GM19238 (cell line): Measurements from ENCODE around the gene IGFBPL1.
A peak's percentile ranks its signal among the peaks of the same experiment; 100 is the strongest.
"Not testable (repeated sequence)": the region's sequence is repeated elsewhere in the genome, so short reads cannot be mapped to it uniquely, and the experiment has no call there.

Experiments used
- DNase-seq: peaks from one replicate; pipeline ENCODE4 v3.0.0; 2011; ENCODE audit warnings: low spot score; ENCODE audit not compliant: insufficient read length

Gene IGFBPL1

GRCh38 chr9:38399191-38399590, 25.1 kb downstream of the IGFBPL1 start:
- DNase-seq: not testable (repeated sequence)

DNA sequence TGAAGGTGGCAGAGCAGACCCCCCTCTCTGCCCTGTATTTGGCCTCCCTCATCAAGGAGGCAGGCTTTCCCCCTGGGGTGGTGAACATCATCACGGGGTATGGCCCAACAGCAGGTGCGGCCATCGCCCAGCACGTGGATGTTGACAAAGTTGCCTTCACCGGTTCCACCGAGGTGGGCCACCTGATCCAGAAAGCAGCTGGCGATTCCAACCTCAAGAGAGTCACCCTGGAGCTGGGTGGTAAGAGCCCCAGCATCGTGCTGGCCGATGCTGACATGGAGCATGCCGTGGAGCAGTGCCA, 27.9 kb downstream of the IGFBPL1 start:
- DNase-seq: no peak

DNA sequence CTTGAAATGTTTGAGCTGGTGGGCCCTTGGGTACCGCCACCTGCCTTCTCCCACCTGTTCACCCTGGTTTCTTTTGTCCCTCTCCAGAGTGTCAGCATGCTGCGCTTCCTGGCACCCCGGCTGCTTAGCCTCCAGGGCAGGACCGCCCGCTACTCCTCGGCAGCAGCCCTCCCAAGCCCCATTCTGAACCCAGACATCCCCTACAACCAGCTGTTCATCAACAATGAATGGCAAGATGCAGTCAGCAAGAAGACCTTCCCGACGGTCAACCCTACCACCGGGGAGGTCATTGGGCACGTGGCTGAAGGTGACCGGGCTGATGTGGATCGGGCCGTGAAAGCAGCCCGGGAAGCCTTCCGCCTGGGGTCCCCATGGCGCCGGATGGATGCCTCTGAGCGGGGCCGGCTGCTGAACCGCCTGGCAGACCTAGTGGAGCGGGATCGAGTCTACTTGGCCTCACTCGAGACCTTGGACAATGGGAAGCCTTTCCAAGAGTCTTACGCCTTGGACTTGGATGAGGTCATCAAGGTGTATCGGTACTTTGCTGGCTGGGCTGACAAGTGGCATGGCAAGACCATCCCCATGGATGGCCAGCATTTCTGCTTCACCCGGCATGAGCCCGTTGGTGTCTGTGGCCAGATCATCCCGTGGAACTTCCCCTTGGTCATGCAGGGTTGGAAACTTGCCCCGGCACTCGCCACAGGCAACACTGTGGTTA, 28.4 kb downstream of the IGFBPL1 start:
- DNase-seq: no peak

DNA sequence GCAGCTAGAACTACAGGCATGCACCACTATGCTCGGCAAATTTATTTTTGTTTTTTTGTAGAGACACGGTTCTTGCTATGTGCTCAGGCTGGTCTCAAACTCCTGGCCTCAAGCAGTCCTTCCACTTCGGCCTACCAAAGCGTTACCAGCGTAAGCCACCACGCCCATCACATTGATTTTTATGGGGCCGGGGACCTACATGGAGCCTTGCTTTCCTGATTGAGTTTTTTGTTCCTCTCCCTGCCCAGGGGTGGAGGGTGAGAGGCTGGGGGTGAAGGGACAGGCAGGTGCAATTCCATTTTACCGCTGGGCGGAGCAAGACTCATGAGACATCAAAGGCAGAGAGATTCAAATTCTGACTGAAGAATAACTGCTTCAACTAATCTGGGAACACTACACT, 29.8 kb downstream of the IGFBPL1 start:
- DNase-seq: no peak

- DNase-seq: peak; percentile 13
Measured at GRCh38 chr9:38393128-38393796, 31.0 kb downstream of the IGFBPL1 start.

GRCh38 chr9:38392235-38393127, 31.8 kb downstream of the IGFBPL1 start, which contains the start of gene ALDH1B1:
TSS of gene ALDH1B1 (plus strand) at chr9:38392702. CDS start at chr9:38395749, 3,047 bp downstream.
- peak; percentile 96 for DNase-seq

- DNase-seq: no peak
Measured at GRCh38 chr9:38391278-38392118, 32.8 kb downstream of the IGFBPL1 start.

GRCh38 chr9:38390851-38391250, 33.4 kb downstream of the IGFBPL1 start:
- DNase-seq: no peak

GRCh38 chr9:38390442-38390841, 33.8 kb downstream of the IGFBPL1 start:
- DNase-seq: no peak

DNA sequence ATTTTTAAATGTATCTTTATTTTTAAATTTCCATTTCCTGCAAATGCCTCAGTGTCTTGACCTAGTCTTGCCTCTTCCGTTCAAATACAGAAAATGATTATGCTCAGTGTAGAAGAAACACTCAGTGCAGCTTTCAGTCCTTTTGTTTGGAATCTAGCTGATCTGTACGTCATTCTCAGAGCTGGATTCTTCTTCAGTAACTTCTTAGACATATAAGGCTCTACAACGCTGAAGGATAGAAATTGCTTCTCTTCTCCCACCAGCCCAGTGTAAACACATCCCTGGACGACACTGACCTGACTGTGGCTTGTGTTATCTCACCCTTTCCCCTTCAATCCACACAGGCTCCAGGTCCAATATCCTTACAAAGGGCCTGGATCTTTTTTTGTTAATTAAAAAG, 34.9 kb downstream of the IGFBPL1 start:
- DNase-seq: no peak

GRCh38 chr9:38388283-38389223, 35.7 kb downstream of the IGFBPL1 start:
- no peak for DNase-seq

GRCh38 chr9:38387751-38388150, 36.5 kb downstream of the IGFBPL1 start:
- DNase-seq: no peak

- DNase-seq: no peak
Measured at GRCh38 chr9:38387066-38387465, 37.2 kb downstream of the IGFBPL1 start.

DNA sequence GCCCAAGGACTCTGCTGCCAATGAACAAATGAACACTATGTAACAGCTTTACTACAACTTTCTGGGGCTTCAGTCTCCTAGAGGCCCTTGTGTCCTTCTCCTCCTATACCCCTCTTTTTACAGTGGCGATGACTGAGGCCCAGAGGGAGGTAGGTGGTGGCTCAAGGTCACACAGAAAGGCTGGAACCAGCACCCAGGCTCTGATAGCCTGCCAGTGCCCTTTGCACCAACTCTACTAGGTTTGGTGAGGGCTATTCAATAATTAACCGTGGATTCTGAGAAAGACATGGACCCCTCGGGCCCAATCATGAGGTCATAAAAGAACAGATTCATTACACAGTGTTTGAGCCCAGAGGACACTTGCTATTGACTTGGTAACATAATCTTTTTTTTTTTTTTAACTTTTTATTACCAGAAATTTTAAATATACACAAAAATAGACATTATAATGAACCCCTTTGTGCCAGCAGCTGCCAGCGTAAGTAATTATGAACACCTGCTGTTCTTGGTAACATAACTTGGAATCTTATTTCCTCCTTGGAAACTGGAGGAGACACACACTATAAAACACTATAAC, 37.8 kb downstream of the IGFBPL1 start:
- no peak for DNase-seq

- DNase-seq: no peak
Measured at GRCh38 chr9:38385896-38386295, 38.4 kb downstream of the IGFBPL1 start.

DNA sequence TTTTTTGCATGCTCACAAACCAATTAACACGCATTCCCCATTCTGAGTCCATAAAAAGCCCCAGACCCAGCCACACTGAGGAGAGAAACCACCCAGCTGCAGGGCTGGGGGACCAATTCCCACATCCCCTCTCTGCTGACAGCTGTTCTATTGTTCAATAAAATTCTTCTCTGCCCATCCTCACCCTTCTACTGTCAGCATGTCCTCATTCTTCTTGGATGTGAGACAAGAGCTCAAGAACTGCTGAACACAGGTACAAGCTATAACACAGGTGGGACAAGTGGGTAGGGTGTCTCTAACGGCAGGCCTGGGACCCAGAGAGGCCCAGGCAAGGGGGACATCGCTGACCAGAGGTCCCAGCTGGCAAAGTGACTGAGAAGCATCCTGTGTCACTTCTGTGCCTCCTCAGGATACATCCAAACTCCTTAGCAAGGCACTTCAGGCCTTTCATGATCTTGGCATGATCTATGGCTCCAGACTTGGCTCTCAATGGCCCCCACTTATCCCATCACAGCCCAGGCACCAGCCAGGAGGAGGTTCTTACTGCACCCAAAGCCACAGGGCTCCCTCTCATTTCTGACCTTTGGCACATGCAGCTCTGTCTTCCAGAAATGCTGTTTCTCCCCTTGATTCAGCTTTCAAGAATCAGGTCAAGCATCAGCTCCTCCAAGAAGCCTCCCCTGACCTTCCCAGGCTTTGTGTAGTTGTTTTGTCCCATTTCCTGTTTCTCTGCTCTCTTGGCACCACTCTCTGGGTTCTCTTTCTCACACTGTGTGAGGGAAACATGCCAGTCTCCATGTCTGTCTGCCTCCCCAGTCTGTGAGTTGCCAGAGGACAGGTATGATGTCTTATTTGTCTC, 39.0 kb downstream of the IGFBPL1 start:
- DNase-seq: no peak

- no peak for DNase-seq
Measured at GRCh38 chr9:38382141-38382540, 42.1 kb downstream of the IGFBPL1 start.

DNA sequence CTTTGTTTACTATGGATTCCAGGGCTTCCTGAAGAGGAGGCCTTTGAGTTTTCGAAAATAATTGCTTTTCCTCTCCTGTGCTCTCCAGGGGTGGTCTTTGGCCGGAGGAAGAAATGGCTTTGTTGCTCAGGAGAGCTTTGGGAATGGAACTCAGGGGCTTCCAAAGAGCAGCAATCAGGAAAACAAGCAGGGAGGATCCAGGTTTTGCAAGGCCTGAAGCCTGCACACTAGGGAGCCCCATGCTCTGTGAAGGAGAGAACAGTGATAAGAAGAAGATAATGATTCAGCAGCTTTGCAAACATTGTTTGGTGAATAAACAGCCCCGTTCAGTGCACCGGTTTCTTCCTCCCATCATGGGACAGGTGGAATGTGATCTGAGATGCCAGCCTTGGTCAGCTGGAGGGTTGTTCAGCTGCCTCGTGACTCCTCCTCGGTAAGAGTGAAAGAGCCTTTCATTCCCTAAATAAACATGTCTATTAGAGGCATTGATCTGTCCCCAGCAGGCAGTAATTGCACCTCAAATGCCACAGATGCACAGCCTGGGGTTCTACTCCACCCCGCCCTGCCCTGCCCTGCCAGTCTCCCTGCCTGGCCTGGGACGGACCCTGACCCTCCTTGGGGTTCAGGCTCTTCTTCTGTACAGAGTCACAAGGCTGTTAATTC, 43.3 kb downstream of the IGFBPL1 start:
- no peak for DNase-seq
